Cerebellar nuclear complex (tissue), 1 donor: ENCODE results near the gene CLEC16A.

Source experiments
- DNase-seq, 2 experiments: peaks; one replicate each; lab custom pipeline; 2025; lab: John Stamatoyannopoulos, UW

CLEC16A gene

GRCh38 chr16:11178424-11178823 is 234.1 kb downstream of the CLEC16A start:
- no peak for DNase-seq

- no peak for DNase-seq
These were observed 235.2 kb downstream of the CLEC16A start for GRCh38 chr16:11179574-11179973.

GRCh38 chr16:11180489-11180888 is 236.1 kb downstream of the CLEC16A start:
- DNase-seq = no peak

GRCh38 chr16:11181242-11181898 is 237.0 kb downstream of the CLEC16A start:
- no peak for DNase-seq

GRCh38 chr16:11181899-11182279 is 237.5 kb downstream of the CLEC16A start:
- DNase-seq = no peak

- DNase-seq = no peak
These were observed 238.0 kb downstream of the CLEC16A start for GRCh38 chr16:11182411-11182810.

- DNase-seq = no peak
These were observed 238.9 kb downstream of the CLEC16A start for GRCh38 chr16:11183035-11183812.

GRCh38 chr16:11183951-11184350 is 239.6 kb downstream of the CLEC16A start:
- no peak for DNase-seq

- no peak for DNase-seq
These were observed 243.2 kb downstream of the CLEC16A start for GRCh38 chr16:11187522-11188023.

- peak; percentile 38 to 40 for DNase-seq
These were observed 244.7 kb downstream of the CLEC16A start for GRCh38 chr16:11188801-11189740.

GRCh38 chr16:11190588-11191560 is 246.5 kb downstream of the CLEC16A start:
- DNase-seq = peak; percentile 20 to 53

- DNase-seq = no peak
These were observed 247.3 kb downstream of the CLEC16A start for GRCh38 chr16:11191665-11192064.

GRCh38 chr16:11193494-11193893 is 249.1 kb downstream of the CLEC16A start:
- no peak for DNase-seq

- DNase-seq = no peak
These were observed 250.5 kb downstream of the CLEC16A start for GRCh38 chr16:11194913-11195312.

GRCh38 chr16:11196286-11196828 is 252.0 kb downstream of the CLEC16A start:
- no peak for DNase-seq

- DNase-seq = no peak
These were observed 254.0 kb downstream of the CLEC16A start for GRCh38 chr16:11198375-11198774.

- DNase-seq = no peak
These were observed 254.5 kb downstream of the CLEC16A start for GRCh38 chr16:11198828-11199227.

GRCh38 chr16:11200592-11200991 is 256.2 kb downstream of the CLEC16A start:
- no peak for DNase-seq

GRCh38 chr16:11201498-11202259 is 257.3 kb downstream of the CLEC16A start:
- DNase-seq = no peak
